Measurements from ENCODE around the gene GRIK3. TPM values are rescaled to one million over a fixed set of nuclear protein-coding genes. Genes with fewer than 3 reads are reported as not detected.

Gene GRIK3
- total and polyA plus RNA-seq, 2 of the 8 experiments (the other 6 are each of a cell fraction or from before 2014, with no cell fraction given) = 2.1 to 3.4 TPM

- no peak for TF ChIP-seq EZH2 (IDR thresholded peaks at IDR 0.05; ENCODE audit: low read depth, low read length, severe bottlenecking)
- TF ChIP-seq TBP (IDR thresholded peaks at IDR 0.05; ENCODE audit: low read depth, low read length) = no peak
- no peak for TF ChIP-seq EP300 (IDR thresholded peaks at IDR 0.05; ENCODE audit: borderline replicate concordance in 1 of 2, low read depth in 2 of 2, low read length in 2 of 2)
- no peak for TF ChIP-seq NRF1 (IDR thresholded peaks at IDR 0.05; ENCODE audit: low read depth, low read length)
- TF ChIP-seq CEBPB (IDR thresholded peaks at IDR 0.05; ENCODE audit: low read depth, low read length) = no peak
- no peak for TF ChIP-seq CHD7 (IDR thresholded peaks at IDR 0.05; ENCODE audit: insufficient replicate concordance, low read length)
Observed at GRCh38 chr1:36948606-36949005, 85.7 kb downstream of the GRIK3 start (continued).
